GM12801 (cell line): ENCODE data around the gene ICAM2.

Experiments
- TF ChIP-seq, protein P1 (sequence below): IDR thresholded peaks from one replicate; pipeline ENCODE4 v1.5.1; 2011; ENCODE audit warnings: control low read depth; ENCODE audit not compliant: insufficient read length; ENCODE audit errors: extremely low read depth

ICAM2 gene

DNA sequence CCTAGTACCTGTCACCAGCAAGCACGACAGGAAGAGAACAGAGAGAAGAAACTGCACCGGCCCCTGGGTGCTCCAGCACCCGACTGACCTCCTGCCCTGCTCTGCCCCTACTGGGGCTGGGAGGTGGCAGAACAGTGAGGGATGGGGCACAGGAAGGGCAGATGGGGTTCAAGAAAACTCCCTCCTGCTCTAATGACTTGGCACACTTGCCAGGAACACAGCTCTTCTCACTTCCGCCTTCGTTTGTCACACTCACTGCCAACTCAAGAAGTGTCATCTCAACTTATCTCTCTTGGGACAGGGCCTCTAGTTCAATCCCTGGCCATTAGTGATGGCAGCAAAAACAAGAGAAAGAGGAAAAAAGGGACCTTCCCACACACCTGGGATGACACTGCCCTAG is 42.7 kb upstream of the ICAM2 start:
- TF ChIP-seq, protein P1, sequence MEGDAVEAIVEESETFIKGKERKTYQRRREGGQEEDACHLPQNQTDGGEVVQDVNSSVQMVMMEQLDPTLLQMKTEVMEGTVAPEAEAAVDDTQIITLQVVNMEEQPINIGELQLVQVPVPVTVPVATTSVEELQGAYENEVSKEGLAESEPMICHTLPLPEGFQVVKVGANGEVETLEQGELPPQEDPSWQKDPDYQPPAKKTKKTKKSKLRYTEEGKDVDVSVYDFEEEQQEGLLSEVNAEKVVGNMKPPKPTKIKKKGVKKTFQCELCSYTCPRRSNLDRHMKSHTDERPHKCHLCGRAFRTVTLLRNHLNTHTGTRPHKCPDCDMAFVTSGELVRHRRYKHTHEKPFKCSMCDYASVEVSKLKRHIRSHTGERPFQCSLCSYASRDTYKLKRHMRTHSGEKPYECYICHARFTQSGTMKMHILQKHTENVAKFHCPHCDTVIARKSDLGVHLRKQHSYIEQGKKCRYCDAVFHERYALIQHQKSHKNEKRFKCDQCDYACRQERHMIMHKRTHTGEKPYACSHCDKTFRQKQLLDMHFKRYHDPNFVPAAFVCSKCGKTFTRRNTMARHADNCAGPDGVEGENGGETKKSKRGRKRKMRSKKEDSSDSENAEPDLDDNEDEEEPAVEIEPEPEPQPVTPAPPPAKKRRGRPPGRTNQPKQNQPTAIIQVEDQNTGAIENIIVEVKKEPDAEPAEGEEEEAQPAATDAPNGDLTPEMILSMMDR, result no peak

DNA sequence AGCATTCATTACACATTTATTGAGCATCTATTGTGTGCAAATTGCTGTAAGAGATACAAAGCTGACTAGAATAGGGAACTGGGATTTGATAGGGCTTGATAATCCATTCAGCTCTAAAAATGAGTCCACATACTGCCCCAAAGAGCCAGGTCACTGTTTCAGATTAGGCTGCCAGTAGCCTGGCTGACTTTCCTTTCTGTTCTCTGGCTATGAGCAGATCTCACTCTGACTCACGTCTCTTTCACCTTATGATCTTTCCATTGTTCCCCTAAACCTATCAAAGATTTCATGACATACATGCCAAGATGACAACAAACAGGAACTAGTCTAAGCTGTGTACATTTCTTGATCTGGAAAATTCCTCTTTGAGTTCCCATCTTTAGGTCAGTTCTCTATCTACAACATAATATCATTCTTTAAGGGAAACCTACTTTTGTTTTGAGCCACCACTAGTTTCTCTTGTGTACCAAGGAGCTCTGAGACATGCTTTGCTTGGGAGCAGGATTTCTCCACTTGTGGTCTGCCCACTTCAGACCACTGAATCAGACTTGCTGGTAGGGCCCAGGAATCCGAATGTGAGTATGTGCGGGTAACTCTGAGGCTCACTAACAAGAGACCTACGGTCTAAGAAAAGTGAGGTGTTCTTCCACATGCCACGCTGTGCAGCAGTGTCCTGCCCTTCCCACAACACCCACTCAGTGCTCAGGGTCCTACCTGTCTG is 40.9 kb upstream of the ICAM2 start:
- TF ChIP-seq, protein P1, result no peak

DNA sequence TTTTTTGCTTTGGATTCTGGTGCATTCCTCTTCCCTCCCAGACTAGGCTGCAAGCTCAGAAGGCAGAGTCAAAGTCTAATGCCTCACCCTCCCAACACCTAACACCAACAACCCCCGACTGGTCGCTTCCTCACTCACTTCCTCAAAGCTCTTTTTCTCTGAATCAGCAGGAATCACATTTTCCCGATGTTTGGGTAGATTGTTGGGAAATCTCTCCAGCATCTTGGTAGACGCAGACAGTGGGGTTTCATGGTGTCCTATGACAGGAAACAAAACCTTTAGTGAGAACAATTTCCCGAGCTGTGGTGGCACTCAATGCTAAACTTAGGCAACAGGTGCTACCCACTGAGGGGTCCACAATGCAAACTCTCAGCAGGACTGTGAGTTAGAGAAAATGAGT is 39.9 kb upstream of the ICAM2 start:
- TF ChIP-seq, protein P1, result no peak

DNA sequence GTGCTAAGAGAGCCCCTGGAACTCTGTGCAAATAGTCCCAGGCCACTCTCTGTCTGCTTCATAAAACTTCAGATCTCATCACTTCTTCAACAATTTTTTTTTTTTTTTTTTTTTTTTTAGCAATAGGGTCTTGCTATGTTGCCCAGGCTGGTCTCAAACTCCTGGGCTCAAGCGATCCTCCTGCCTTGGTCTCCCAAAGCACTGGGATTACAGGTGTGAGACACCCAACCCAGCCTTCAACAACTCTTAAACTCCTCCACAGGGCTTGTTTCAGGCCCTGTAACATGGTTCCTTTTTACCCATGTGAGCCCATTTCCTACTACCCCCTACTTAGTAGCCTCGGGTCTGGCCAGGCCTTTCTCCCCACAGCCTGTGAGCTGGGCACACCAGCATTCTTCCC is 39.3 kb upstream of the ICAM2 start:
- TF ChIP-seq, protein P1, result no peak

DNA sequence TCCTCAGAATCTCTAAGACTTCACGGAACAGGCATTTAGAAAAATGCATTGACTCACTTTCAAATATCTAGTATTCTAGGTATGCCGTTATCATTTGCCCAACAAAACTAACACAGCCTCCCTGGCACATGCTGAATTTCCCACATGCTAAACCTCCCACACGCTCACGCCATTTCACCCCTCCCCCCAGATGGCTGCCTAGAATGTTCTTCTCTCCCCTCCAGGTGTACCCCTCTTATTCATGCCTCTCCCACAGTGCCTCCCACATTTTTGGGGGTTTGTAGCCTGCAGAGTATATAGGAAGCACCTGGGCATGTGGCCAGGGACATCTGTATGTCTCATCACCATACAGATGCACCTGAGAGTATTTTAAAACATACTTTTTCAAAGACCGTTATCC is 38.2 kb upstream of the ICAM2 start:
- TF ChIP-seq, protein P1, result no peak

DNA sequence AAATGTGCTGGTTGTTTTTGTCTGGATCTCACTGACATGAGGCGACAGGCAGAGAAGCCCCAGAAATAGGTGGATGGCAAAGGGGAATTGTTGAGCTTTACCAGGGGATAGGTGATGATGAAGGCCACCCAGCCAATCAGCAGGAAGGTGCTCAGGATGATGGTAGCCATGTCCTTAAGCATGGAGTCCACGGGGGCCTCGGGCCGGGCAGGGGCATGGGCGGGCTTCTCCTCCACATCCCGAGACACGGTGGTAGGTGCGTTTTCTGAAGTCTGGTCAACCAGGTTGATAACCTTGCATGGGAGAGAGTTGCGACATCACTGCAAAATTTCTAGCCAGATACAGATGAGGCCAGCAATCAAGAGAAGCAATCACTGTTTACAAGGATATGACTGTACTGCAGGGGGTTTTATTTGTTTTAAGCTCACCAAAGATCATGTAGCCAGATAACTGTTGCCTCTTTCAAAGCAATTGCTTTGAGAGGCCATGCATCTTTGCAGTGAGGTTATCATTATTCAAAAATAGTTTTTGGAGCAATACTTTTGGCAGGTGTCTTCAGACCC is 37.3 kb upstream of the ICAM2 start:
- TF ChIP-seq, protein P1, result no peak

DNA sequence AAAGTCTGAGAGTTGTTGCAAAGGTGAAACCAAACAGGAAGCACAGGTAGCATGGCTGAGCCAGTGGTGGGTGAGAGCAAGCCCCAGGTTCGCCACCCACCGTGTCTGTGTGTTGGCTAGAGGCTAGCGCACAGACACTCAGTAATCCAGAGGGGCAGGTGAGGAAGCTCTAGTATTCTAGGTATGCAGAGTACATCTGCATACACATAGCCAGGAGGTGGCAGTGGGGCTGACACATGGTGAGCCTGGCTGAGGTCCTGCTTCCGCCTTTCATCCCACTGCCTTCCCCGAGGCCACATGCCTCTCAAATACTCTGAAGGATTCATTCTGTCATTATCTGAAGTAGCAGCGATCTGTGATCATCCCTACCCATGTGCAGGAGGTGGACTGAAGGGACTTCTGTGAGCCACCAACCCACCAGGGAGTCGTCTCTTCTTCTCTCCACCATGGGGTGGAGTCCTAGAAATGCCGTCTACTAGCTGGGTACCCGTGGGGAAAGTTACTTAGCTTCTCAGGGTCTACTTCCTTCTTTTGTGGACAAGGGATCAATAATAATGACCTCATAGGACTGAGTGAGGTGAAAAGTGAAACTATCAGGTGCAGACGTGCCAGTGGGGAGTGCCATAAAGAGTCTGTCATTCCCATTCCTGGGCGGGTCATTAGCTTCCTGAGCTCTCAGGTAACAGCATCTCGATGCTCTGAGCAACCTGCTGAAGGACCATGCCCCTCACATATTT is 36.0 kb upstream of the ICAM2 start:
- TF ChIP-seq, protein P1, result no peak
